WI38 (cell line): ENCODE results near the gene MESD.

Experiments used
- H3K4me3 ChIP-seq: 2 replicates; pipeline ENCODE4 v1.5.1; 2011; ENCODE audit warnings: low read depth, mild to moderate bottlenecking, control low read depth, low read length
- TF ChIP-seq, protein P1 (sequence below): IDR thresholded peaks from 2 replicates; pipeline ENCODE4 v1.5.1; 2012; ENCODE audit warnings: low read depth, mild to moderate bottlenecking, control low read depth, low read length

MESD gene

DNA sequence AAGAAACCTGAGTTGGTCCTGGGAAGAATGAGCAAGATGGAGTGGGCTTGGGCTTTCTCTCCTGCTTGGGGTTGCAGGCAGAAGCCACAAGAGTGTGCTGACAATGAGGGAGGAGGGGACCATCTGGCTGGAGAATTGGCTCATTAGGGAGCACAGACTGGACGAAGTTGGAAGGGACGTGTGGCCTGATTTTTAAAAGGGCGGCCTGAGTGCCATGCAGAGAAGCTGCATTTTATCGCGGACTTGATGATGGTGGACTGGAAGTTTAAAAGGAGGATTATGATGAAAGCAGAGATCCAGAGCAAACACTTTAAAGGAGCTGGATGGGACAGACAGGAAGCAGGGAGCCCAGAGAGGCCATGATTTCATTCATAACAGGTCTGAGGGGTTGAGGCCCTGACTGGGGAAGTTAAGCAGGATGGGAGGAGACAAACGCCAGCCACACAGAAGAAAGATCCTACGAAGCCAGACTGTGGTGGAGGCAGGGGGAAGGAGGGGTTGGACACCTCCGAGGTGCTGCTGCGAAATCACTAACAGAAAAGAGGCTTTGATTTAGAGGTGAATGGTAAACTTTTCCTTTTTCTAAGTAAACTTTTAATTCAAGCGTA, 34.8 kb upstream of the MESD start:
- no peak overlapping the region for H3K4me3 ChIP-seq
- TF ChIP-seq, protein P1, sequence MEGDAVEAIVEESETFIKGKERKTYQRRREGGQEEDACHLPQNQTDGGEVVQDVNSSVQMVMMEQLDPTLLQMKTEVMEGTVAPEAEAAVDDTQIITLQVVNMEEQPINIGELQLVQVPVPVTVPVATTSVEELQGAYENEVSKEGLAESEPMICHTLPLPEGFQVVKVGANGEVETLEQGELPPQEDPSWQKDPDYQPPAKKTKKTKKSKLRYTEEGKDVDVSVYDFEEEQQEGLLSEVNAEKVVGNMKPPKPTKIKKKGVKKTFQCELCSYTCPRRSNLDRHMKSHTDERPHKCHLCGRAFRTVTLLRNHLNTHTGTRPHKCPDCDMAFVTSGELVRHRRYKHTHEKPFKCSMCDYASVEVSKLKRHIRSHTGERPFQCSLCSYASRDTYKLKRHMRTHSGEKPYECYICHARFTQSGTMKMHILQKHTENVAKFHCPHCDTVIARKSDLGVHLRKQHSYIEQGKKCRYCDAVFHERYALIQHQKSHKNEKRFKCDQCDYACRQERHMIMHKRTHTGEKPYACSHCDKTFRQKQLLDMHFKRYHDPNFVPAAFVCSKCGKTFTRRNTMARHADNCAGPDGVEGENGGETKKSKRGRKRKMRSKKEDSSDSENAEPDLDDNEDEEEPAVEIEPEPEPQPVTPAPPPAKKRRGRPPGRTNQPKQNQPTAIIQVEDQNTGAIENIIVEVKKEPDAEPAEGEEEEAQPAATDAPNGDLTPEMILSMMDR: no peak

DNA sequence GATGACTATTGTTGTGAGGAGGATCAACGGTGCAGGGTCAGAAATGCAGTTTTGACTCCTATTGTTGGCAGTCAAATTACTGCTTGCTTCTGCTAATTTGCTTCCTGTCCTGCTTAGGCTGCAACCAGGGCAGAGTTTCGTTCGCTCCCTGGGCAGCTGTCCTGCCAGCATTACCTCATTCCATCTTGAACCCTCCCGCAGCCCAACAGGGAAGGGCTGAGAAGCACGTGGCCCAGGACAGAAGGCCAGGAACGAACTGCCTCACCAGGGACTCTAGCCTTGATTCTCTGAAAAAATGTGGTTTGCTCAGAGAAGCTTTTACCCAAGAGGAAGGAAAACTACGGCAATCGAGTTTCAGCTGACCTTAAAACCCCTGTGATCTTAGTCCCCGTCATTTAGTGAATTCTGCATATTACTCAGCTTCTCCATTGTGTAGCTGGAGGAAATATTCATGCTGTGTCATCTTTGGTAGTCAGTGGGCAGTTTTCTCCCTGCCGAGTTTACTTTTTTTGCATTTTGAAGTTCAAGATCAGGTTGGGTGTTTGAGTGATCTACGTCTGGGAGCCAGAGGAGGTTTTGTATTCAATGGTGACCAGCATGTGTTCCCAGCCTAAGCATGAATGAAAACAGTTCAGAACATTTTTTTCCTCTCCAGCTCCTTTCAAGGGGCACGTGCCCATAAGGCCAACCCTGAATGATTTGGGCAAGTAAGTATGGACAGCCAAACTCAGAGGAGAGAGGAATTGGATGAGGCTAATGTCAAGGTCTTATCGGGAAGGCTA, 34.1 kb upstream of the MESD start:
- H3K4me3 ChIP-seq: no peak overlapping the region
- TF ChIP-seq, protein P1: no peak

DNA sequence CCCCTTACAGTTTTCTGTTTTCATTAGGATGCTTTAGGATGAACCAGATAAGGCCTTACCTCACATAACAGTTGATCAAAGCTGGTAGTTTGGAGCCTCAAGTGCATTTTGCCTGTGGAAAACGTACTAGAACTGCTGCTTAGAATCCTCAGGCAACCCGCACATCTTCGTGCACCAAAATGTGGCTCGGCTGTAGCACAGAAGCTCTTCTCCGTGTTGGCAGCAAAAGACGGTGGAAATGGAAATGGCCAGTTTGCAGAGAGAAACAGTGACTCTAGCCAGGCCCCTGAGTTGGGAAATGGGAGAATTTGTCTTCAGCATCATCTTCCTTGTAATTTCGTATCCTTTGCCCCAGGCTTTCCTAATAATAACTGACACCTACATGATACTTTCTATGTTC, 31.7 kb upstream of the MESD start:
- H3K4me3 ChIP-seq: no peak overlapping the region
- TF ChIP-seq, protein P1: no peak

- H3K4me3 ChIP-seq: no peak overlapping the region
- TF ChIP-seq, protein P1: no peak
Observed at GRCh38 chr15:81018197-81018596, 28.6 kb upstream of the MESD start.

GRCh38 chr15:81016489-81017068, 27.0 kb upstream of the MESD start:
- H3K4me3 ChIP-seq: no peak overlapping the region
- TF ChIP-seq, protein P1: no peak

- TF ChIP-seq, protein P1: no peak
- H3K4me3 ChIP-seq: no peak overlapping the region
Observed at GRCh38 chr15:81015621-81016488, 26.2 kb upstream of the MESD start.
